Peyer's patch (tissue), 4 donors: ENCODE results near the gene C4BPA. TPM values are rescaled to one million over a fixed set of nuclear protein-coding genes. Genes with fewer than 3 reads are reported as not detected.
A peak's percentile ranks its signal among the peaks of the same experiment; 100 is the strongest.

Experiments used
- DNase-seq, 3 donors: peaks; one replicate each; pipeline ENCODE4 v3.0.0-alpha.2; 2017 to 2019
- H3K27ac ChIP-seq, 4 donors: fragments of 200-600 bp; sonication (generic); one replicate each; pipeline ENCODE4 v1.5.1; 2016 to 2019
- H3K27me3 ChIP-seq, 2 donors: fragments of 200-600 bp; sonication (generic); one replicate each; pipeline ENCODE4 v1.5.1; 2019
- H3K36me3 ChIP-seq, 3 donors: fragments of 200-600 bp; sonication (generic); one replicate each; pipeline ENCODE4 v1.5.1; 2016 to 2019
- H3K4me1 ChIP-seq, 4 donors: fragments of 200-600 bp; sonication (generic); one replicate each; pipeline ENCODE4 v1.5.1; 2016 to 2019
- H3K4me3 ChIP-seq, 4 donors: fragments of 200-600 bp; sonication (generic); 1 replicate in 3 of 4; 2 replicates in 1 of 4; pipeline ENCODE4 v1.5.1; 2016 to 2019; ENCODE audit warnings: mild to moderate bottlenecking in 1 of 4
- H3K9me3 ChIP-seq, 4 donors: fragments of 200-600 bp; sonication (generic); one replicate each; pipeline ENCODE4 v1.5.1; 2016 to 2019; ENCODE audit warnings: mild to moderate bottlenecking in 1 of 4
- POLR2A ChIP-seq, 2 donors: fragments of 450-650 bp; IDR thresholded peaks; one replicate each; pipeline ENCODE4 v1.5.1; 2017; ENCODE audit warnings: antibody characterized with exemption in 2 of 2, mild to moderate bottlenecking in 2 of 2, moderate library complexity in 2 of 2
- total RNA-seq, 4 donors: library from RNA; depleted of rRNA; stranded (reverse); fragments of >200 nt; gene quantifications; one replicate each; pipeline ENCODE4 v1.1.0, GENCODE V29; 2016
- TF ChIP-seq, protein P1 (sequence below), 6 experiments: fragments of 450-650 bp in 4 of 6; fragments of 200-600 bp in 2 of 6; sonication (generic) in 1 of 6; IDR thresholded peaks; one replicate each; pipeline ENCODE4 v1.5.1; 2017 to 2019; ENCODE audit warnings: antibody characterized with exemption in 6 of 6, mild to moderate bottlenecking in 3 of 6, moderate library complexity in 1 of 6

C4BPA gene
- total RNA-seq, 4 donors from 2014 or later: 0.67 to 2.6 (median 1.2) TPM; not detected in 1

DNA sequence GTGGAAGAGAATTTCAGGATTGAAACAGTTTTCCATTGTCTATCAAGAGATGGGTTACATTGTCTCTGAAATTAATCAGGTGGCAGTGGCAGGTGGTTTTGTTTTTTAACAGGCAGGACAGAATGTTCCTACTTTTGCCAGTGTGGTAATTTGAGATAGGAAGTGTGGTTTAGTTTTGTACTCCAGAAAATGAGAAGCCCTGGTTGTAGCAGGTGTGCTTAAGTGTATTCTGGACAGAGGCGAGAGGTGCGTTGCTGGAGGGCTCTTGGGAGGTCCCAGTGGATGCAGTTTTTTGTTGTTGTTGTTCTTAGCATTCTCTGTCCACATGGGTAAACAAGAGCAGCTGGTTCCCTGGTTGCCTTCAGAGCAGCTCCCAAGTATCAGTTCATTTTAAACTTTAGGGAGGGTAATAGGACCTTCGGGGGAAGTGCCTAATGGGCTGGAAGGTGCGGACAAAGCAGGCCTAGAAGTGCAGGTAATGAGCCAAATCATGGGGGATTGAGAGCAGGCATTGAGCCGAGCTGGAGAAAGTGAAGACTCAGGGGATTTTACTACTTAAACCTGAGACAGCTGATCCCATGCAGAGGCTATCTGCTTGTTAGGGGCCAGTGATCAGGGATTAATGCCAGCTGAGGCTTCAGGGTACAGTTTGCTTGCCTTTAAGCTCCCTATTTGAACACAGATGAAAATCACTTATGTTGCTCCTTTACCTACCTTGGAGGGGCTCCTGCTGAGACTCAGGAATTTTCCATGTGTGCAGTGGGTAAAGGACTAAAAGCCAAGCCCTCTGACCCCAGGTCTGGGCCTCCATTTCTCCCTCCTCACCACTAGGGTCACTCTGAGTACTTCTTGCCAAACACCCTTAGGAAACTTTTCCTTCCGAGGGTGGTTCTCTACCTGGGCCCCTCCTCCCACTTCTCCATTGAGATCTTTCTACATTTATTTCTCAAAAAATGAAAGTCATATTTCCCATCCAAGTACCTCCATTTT, 44.9 kb upstream of the C4BPA start:
- Histone ChIP-seq H3K27ac (peak overlapping the region in 2 of 4 donors; percentile 29 to 47), H3K36me3 (peaks cover 0 to 34% (median 0%) of the 10 kb centered on the region in 3 donors), H3K27me3 (no peaks in the 10 kb centered on the region), H3K4me1 (peaks cover 0 to 14% (median 6%) of the 10 kb centered on the region in 4 donors), H3K9me3 (no peaks in the 10 kb centered on the region), H3K4me3 (no peak overlapping the region)
- peak in 1 of 3 donors; percentile 44 for DNase-seq
- TF ChIP-seq POLR2A (IDR thresholded peaks at IDR 0.05): no peak
- TF ChIP-seq, protein P1, sequence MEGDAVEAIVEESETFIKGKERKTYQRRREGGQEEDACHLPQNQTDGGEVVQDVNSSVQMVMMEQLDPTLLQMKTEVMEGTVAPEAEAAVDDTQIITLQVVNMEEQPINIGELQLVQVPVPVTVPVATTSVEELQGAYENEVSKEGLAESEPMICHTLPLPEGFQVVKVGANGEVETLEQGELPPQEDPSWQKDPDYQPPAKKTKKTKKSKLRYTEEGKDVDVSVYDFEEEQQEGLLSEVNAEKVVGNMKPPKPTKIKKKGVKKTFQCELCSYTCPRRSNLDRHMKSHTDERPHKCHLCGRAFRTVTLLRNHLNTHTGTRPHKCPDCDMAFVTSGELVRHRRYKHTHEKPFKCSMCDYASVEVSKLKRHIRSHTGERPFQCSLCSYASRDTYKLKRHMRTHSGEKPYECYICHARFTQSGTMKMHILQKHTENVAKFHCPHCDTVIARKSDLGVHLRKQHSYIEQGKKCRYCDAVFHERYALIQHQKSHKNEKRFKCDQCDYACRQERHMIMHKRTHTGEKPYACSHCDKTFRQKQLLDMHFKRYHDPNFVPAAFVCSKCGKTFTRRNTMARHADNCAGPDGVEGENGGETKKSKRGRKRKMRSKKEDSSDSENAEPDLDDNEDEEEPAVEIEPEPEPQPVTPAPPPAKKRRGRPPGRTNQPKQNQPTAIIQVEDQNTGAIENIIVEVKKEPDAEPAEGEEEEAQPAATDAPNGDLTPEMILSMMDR (IDR thresholded peaks at IDR 0.05): no peak

DNA sequence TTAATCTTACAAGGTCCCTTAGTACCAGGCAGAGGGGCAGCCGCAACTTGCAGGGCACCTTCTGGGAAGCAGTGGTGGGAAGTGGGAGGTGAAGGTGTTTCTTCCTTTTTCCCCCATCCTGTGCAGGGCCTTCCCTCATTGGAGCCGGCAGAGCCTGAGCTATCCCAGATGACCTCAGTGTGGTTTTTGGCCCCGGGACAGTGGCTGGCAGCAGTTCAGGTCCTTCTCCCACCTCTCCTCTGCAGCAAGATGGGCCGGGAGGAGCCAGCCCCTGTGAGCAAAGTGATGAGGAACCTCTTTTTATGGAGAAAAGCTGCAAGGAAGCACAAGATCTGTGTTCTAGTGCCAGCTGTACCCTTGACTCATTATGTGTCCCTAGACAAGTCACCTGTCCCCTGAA, 44.2 kb upstream of the C4BPA start:
- no peak overlapping the region for H3K4me3 ChIP-seq
- no peaks in the 10 kb centered on the region for H3K27me3 ChIP-seq
- DNase-seq: no peak
- no peak for TF ChIP-seq POLR2A (IDR thresholded peaks at IDR 0.05)
- TF ChIP-seq, protein P1 (IDR thresholded peaks at IDR 0.05): no peak
- peaks cover 0 to 14% (median 6%) of the 10 kb centered on the region in 4 donors for H3K4me1 ChIP-seq
- H3K36me3 ChIP-seq: peaks cover 0 to 41% (median 0%) of the 10 kb centered on the region in 3 donors
- H3K9me3 ChIP-seq: no peaks in the 10 kb centered on the region
- peak overlapping the region in 2 of 4 donors; percentile 21 to 47 for H3K27ac ChIP-seq

DNA sequence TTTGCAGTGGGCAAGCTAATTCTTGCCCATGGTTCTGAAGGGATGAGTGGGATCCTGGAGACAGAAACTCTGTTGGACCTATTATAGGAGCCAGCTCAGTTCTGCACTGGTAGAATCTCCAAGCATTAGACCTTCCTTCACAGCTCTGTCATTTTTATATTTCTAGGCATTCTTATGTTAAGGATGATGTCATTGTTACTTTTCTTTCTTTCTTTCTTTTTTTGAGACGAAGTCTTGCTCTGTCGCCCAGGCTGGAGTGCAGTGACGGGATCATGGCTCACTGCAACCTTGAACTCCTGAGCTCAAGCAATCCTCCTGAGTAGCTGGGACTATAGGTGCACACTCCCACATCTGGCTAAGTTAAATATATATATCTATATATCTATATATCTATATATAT, 43.4 kb upstream of the C4BPA start:
- no peak overlapping the region for H3K27ac ChIP-seq
- no peak for TF ChIP-seq POLR2A (IDR thresholded peaks at IDR 0.05)
- TF ChIP-seq, protein P1 (IDR thresholded peaks at IDR 0.05): no peak
- no peaks in the 10 kb centered on the region for H3K9me3 ChIP-seq
- peaks cover 0 to 12% (median 3%) of the 10 kb centered on the region in 4 donors for H3K4me1 ChIP-seq
- no peaks in the 10 kb centered on the region for H3K27me3 ChIP-seq
- peaks cover 0 to 48% (median 0%) of the 10 kb centered on the region in 3 donors for H3K36me3 ChIP-seq
- H3K4me3 ChIP-seq: no peak overlapping the region
- no peak for DNase-seq

DNA sequence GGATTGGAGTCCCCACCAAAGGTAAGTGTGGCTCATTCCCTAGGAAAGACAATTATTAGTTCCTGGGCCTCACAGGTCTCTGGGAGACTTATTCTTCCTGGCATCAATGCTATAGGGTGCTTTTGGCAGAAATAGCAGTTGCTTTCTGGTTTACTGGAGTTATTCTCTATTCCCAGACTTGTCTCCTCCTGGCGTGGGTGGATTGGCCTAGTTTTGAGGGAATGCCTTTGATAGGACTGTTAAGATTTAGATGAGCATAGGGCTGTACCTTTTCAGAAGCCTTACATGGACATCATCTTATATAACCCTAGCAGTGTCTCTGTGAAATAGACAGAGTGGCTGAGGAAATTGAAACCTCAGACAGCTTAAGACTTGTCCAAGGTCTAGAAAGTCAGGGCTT, 42.0 kb upstream of the C4BPA start:
- Histone ChIP-seq H3K4me1 (peaks cover 0 to 18% (median 4%) of the 10 kb centered on the region in 4 donors), H3K27me3 (no peaks in the 10 kb centered on the region), H3K4me3 (no peak overlapping the region), H3K27ac (no peak overlapping the region), H3K9me3 (no peaks in the 10 kb centered on the region), H3K36me3 (peaks cover 0 to 57% (median 0%) of the 10 kb centered on the region in 3 donors)
- no peak for TF ChIP-seq POLR2A (IDR thresholded peaks at IDR 0.05)
- TF ChIP-seq, protein P1 (IDR thresholded peaks at IDR 0.05): no peak
- DNase-seq: no peak

DNA sequence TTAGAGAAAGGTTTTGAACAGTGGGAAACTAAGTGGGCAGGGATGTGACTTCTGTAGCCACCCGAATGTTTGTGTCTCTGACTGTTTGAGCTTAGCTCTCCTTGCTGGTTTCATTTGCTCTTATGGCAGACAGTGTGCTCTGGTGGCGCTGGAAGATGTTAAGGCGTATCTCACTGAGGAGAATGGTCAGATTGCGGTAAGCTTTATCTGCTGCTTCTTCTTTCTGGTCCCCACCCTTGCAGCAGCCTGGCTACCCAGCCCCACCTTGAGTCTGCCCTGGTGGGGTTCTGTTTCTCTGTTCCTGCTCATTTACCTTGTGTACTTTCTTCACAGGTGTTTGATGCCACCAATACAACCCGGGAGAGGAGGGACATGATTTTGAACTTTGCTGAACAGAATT, 41.0 kb upstream of the C4BPA start:
- peaks cover 0 to 58% (median 0%) of the 10 kb centered on the region in 3 donors for H3K36me3 ChIP-seq
- peaks cover 0 to 18% (median 2%) of the 10 kb centered on the region in 4 donors for H3K4me1 ChIP-seq
- no peak for TF ChIP-seq POLR2A (IDR thresholded peaks at IDR 0.05)
- TF ChIP-seq, protein P1 (IDR thresholded peaks at IDR 0.05): no peak
- DNase-seq: no peak
- H3K27me3 ChIP-seq: no peaks in the 10 kb centered on the region
- no peaks in the 10 kb centered on the region for H3K9me3 ChIP-seq
- H3K27ac ChIP-seq: no peak overlapping the region
- no peak overlapping the region for H3K4me3 ChIP-seq
